GM12874 (cell line): ENCODE results near the gene PLB1.

Experiments used
- CTCF ChIP-seq: IDR thresholded peaks from 2 replicates; pipeline ENCODE4 v1.5.1; 2011; ENCODE audit warnings: low read depth, mild to moderate bottlenecking, control low read depth, low read length, moderate library complexity; ENCODE audit not compliant: insufficient read depth

PLB1 gene

GRCh38 chr2:28576714-28577113 lies 80.9 kb downstream of the PLB1 start:
- TF ChIP-seq CTCF: no peak

GRCh38 chr2:28577791-28578680 lies 82.2 kb downstream of the PLB1 start:
- TF ChIP-seq CTCF: no peak

- no peak for TF ChIP-seq CTCF
Observed at GRCh38 chr2:28578774-28579173, 82.9 kb downstream of the PLB1 start.

- no peak for TF ChIP-seq CTCF
Observed at GRCh38 chr2:28579606-28580005, 83.7 kb downstream of the PLB1 start.

- TF ChIP-seq CTCF: no peak
Observed at GRCh38 chr2:28580078-28580477, 84.2 kb downstream of the PLB1 start.

- no peak for TF ChIP-seq CTCF
Observed at GRCh38 chr2:28581312-28581711, 85.5 kb downstream of the PLB1 start.

- TF ChIP-seq CTCF: no peak
Observed at GRCh38 chr2:28582152-28582551, 86.3 kb downstream of the PLB1 start.
